GM12873 (cell line): Measurements from ENCODE around the gene SLC22A31.

Source experiments
- TF ChIP-seq, protein P1 (sequence below): IDR thresholded peaks from 2 replicates; pipeline ENCODE4 v1.5.1; 2012; ENCODE audit warnings: low read depth, mild to moderate bottlenecking, moderate library complexity, low read length, control low read depth; ENCODE audit not compliant: insufficient read depth; ENCODE audit errors: missing control alignments

The SLC22A31 gene

GRCh38 chr16:89174877-89175276, 25.5 kb downstream of the SLC22A31 start:
- TF ChIP-seq, protein P1, sequence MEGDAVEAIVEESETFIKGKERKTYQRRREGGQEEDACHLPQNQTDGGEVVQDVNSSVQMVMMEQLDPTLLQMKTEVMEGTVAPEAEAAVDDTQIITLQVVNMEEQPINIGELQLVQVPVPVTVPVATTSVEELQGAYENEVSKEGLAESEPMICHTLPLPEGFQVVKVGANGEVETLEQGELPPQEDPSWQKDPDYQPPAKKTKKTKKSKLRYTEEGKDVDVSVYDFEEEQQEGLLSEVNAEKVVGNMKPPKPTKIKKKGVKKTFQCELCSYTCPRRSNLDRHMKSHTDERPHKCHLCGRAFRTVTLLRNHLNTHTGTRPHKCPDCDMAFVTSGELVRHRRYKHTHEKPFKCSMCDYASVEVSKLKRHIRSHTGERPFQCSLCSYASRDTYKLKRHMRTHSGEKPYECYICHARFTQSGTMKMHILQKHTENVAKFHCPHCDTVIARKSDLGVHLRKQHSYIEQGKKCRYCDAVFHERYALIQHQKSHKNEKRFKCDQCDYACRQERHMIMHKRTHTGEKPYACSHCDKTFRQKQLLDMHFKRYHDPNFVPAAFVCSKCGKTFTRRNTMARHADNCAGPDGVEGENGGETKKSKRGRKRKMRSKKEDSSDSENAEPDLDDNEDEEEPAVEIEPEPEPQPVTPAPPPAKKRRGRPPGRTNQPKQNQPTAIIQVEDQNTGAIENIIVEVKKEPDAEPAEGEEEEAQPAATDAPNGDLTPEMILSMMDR, result no peak

DNA sequence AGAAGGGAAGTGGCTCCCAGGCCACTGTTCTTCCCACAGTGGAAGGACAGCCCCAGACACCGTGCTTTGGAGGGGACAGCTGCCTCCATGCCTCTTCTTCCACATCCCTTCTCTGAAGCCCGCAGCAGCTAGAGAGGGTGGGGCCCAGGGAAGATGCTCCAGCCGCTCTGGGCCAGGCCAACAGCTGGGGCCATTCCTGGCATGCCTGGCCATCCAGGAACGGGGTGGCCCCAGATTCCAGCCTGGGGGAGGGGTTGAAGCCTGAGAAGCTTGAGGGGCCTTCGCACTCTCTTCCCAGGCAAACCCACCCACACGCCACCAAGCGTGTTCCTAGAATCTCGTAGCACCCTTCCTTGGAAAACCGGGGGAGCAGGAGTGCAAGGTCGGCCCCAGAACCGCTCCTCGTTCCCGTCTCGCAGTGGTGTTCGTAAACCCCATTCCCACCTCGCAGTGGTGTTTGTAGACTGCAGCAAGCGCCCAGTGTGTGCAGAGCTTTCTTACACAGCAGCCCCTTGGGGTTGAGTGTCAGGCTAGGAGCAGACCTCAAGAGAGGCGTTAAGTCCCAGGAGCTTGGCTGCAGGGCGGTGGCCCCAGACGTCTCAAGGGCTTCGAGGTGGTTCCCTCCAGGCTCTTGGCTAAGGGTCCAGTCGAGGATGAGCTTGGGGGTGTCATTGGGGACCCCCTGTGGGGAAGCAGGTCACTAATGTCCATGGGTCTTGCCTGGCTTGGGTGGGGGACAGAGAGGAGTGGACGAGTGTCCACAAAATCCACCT, 26.1 kb downstream of the SLC22A31 start:
- TF ChIP-seq, protein P1, result no peak

DNA sequence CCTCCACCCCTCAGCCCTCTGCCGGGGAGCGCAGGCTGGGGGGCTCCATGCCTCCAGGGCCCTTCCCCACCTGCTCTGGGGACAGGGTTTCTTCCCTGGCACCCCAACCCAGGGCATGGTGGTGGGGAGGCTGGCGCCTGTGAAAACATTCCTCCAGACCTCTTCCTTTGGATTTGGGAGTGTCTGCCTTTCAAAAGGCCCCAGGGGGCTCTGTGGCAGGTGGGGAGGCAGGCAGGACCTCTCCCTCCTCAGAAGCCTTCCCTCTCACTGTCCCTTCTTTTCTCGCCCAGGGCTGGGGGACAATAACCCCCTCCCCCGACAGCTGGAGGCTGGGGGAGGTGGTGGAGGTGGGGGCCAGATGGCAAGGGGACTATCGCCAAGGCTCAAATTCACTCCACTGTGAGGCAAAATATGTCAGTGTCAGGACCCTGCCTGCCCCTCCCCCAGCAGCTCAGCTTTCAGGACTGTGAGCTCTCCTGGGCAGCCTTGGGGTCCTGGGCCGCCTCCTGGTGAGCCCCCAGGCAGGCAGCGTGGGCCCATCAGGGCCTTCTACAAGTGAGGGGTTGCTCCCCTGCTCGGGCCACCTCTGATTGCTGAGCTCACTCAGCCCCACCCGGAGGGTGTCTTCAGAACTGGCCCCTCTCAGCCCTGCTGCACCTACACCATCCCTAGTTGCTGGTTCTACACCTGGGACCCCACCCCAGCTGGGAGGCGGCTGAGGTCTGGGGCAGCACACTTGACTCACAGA, 27.0 kb downstream of the SLC22A31 start:
- TF ChIP-seq, protein P1, result no peak

DNA sequence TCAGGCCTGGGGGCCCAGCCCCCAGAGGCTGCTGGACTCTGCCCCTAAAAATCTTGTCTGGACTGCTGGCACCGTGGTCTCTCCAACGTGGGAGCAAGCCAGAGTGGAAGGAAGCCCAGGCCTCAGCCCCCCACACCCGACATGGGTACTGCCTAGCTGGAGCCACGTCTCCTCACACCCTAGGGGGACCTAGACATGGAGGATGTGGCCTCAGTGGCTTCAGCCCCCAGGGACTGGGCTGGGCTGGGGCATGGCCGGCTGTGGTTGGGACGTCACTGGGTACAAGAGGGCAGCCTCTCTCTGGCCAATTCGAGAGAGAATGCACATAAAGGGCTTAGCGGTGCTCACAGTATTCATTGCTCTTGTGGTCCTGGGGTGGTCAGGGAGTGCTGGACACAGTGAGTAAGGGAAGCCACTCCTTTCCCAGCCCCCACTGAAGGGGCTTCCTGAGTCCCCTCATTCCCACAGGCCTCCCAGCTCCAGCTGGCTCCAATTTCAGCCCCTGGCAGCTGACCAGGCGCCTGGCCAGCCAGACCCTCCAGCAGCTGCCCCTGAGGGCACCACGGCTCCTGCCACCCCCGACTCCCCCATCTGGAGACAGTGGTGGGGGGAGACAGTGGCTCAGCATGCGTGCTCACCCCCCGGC, 27.7 kb downstream of the SLC22A31 start:
- TF ChIP-seq, protein P1, result no peak

DNA sequence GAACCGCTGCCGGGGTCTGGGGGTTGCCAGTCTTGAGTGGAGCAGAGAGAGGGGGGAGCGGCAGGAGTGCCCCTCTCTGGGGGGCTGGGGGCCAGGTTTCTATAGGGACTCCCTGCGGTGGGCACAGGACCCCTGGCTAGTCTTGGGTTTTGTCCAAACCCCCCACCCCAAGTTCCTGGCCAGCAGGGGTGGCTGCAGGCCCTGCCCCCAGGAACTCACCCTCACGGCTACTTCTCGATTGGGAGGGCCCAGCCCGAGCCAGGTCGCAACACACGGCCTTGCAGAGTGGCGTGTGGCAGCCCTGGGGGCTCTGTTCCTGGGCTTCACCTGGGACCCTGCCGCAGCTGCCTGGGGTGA, 28.2 kb downstream of the SLC22A31 start:
- TF ChIP-seq, protein P1, result no peak

DNA sequence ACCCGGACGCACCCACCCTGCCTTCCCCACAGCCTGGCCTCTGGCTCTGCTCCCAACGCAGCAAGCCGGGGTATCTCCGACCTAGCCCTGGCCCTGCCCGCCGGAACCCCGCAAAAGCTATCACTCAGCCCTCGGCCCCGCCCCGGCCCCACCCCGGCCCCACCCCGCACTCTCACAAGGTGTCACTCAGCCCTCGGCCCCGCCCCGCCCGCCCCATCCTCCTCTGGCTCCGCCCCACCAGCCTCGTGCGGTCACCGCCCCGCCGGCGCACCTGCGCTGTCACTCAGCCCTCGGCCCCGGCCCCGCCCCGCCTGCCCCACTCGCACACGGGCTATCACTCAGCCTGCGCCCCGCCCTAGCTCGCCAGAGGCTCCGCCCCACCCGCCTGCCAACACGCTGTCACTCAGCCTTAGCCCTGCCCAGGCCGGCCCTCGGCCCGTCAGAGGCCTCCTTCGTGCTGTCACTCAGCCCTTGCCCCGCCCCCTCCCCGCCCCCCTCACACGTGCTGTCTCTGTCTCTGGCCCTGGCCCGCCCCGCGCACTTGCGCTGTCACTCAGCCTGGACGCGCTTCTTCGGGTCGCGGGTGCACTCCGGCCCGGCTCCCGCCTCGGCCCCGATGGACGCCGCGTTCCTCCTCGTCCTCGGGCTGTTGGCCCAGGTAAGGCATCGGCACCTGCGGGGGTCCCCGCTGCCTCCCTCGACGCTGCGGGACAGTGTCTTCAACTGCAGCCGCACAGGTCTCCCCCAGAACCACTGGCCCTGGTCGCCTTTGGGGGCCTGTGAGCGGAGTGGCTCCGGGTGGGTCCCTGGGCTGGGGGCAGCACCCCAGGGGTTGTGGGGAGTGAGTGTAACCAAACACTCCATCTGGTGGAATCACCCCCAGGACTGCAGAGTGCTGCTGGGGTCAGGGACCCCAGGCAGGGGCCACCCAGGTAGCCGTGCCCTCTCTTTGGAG, 28.8 kb downstream of the SLC22A31 start, which contains the start of gene CDH15:
TSS of gene CDH15 (plus strand) at position 533 of the 955 bp plus-strand sequence. CDS start at position 617, 84 bp downstream.
- TF ChIP-seq, protein P1, result no peak
